Measurements from ENCODE around the gene TBXA2R. TPM values are rescaled to one million over a fixed set of nuclear protein-coding genes. Genes with fewer than 3 reads are reported as not detected.

Gene TBXA2R
- total and polyA plus RNA-seq, 8 donors = 0.37 to 2.6 (median 1.0) TPM; not detected in 3

DNA sequence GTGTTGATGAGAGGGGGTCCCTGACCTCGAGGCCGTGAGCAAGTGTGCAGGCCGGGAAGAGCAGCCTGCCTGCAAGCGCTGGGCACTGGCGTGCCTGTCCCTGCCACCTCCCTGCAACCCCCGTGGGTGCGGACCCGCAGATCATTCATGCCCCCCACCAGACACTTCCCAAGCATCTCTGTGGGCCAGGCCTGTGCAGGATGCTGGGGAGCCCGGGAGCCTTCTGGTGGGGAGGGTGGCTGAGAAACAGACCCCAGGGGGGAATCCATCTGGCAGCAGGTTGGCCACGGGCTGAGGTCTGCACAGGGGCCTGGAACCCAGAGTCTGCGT is 38.4 kb upstream of the TBXA2R start:
- Histone ChIP-seq H3K4me3 (no peak overlapping the region), H3K4me1 (peaks cover 0 to 18% (median 9%) of the 10 kb centered on the region in 4 donors), H3K27ac (no peak overlapping the region), H3K36me3 (peaks cover 30 to 93% (median 91%) of the 10 kb centered on the region in 4 donors), H3K27me3 (no peaks in the 10 kb centered on the region), H3K9me3 (no peaks in the 10 kb centered on the region)
- intact Hi-C loops (cut with DNase I; ENCODE audit: low total_unique reads) = no loop called here
- DNase-seq = no peak
- WGBS, 5 donors = 70 to 87% (median 81%) methylated on average over 6 to 11 of the region's 11 CpGs
- TF ChIP-seq, protein P1, sequence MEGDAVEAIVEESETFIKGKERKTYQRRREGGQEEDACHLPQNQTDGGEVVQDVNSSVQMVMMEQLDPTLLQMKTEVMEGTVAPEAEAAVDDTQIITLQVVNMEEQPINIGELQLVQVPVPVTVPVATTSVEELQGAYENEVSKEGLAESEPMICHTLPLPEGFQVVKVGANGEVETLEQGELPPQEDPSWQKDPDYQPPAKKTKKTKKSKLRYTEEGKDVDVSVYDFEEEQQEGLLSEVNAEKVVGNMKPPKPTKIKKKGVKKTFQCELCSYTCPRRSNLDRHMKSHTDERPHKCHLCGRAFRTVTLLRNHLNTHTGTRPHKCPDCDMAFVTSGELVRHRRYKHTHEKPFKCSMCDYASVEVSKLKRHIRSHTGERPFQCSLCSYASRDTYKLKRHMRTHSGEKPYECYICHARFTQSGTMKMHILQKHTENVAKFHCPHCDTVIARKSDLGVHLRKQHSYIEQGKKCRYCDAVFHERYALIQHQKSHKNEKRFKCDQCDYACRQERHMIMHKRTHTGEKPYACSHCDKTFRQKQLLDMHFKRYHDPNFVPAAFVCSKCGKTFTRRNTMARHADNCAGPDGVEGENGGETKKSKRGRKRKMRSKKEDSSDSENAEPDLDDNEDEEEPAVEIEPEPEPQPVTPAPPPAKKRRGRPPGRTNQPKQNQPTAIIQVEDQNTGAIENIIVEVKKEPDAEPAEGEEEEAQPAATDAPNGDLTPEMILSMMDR (IDR thresholded peaks at IDR 0.05) = no peak
- TF ChIP-seq EP300 (IDR thresholded peaks at IDR 0.05) = no peak
- no peak for TF ChIP-seq POLR2AphosphoS5 (IDR thresholded peaks at IDR 0.05)

DNA sequence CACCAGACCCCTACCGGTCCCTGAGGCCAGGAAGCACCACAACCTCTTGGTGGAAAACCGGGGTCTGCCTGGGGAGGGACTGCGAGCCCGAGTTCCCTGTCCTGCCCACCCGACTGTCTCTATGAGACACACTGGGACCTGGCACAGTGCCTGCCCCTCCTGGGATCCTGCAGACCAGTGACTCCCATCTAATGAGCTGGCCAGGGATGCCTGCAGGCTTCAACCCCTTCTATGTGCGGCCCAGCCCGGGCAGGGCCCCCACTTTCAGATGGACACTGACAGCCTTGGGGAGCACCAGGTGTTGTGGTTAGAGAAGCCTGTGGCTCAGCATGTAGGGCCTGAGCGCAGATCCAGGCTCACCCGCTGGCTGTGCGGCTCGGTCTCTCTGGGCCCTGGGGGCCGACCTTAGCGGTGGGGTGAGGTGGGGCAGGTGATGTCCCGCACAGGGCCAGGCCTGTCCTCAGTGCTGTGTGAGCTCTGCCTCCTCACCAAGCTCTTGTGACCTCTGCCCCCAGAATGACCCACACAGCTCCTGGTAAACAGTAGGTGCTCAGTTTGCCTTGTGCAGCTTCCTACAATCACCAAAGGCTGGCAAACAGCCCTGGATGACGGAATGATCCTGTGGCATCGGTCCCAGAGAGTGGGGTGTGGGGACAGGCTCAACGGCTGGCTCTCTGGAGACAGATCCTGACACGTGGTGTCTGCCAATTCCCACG is 37.8 kb upstream of the TBXA2R start:
- no peaks in the 10 kb centered on the region for H3K27me3 ChIP-seq
- peak; percentile 46 to 72 for DNase-seq
- TF ChIP-seq, protein P1 (IDR thresholded peaks at IDR 0.05) = no peak
- TF ChIP-seq POLR2A (IDR thresholded peaks at IDR 0.05) (no peak), POLR2AphosphoS5 (IDR thresholded peaks at IDR 0.05) (no peak), EP300 (IDR thresholded peaks at IDR 0.05) (no peak)
- H3K4me1 ChIP-seq = peaks cover 0 to 18% (median 7%) of the 10 kb centered on the region in 4 donors
- intact Hi-C loops (cut with DNase I; ENCODE audit: low total_unique reads) = no loop called here
- 56 to 73% (median 64%) methylated on average over 14 to 19 of the region's 19 CpGs for WGBS, 5 donors
- peaks cover 35 to 94% (median 93%) of the 10 kb centered on the region in 4 donors for H3K36me3 ChIP-seq
- no peaks in the 10 kb centered on the region for H3K9me3 ChIP-seq
- no peak overlapping the region for H3K27ac ChIP-seq
- no peak overlapping the region for H3K4me3 ChIP-seq

DNA sequence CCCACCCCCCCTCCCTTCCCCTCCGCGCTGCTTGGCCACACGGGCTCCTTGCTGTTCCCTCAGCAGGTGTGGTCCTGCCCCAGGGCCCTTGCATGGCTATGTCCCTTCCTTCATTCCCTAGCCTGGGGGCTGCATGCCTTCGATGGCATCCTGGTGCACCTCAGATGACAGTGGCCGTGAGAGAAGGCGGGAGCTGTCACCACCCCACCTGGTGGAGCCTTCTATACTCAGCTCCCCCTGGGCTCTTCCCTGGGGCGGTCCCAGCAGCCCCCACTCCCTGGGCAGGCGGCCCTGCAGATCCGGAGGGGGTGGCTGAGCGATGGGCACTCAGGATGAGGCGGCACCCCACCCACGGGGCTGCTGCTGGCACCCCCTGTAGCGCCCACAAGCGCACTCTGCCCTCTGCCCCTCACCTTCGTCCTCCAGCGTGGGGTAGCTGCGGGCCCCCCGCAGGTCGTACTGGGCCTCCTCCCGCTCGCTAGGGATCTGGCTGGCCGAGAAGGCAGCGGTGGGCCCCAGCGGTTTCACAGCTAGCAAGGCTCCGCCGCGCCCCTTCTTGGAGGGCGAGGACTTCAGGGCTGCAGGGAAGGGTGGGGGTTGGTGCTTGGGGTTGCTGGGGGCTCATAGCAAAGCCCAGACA is 37.1 kb upstream of the TBXA2R start:
- H3K27me3 ChIP-seq = no peaks in the 10 kb centered on the region
- intact Hi-C loops (cut with DNase I; ENCODE audit: low total_unique reads) = no loop called here
- no peak overlapping the region for H3K4me3 ChIP-seq
- 91 to 97% (median 96%) methylated on average over 6 to 28 of the region's 28 CpGs for WGBS, 5 donors
- H3K4me1 ChIP-seq = peaks cover 0 to 18% (median 7%) of the 10 kb centered on the region in 4 donors
- H3K27ac ChIP-seq = no peak overlapping the region
- no peak for DNase-seq
- TF ChIP-seq, protein P1 (IDR thresholded peaks at IDR 0.05) = no peak
- TF ChIP-seq EP300 (IDR thresholded peaks at IDR 0.05) = no peak
- TF ChIP-seq POLR2A (IDR thresholded peaks at IDR 0.05) = no peak
- no peak for TF ChIP-seq POLR2AphosphoS5 (IDR thresholded peaks at IDR 0.05)
- H3K9me3 ChIP-seq = no peaks in the 10 kb centered on the region
- H3K36me3 ChIP-seq = peaks cover 38 to 100% (median 99%) of the 10 kb centered on the region in 4 donors

DNA sequence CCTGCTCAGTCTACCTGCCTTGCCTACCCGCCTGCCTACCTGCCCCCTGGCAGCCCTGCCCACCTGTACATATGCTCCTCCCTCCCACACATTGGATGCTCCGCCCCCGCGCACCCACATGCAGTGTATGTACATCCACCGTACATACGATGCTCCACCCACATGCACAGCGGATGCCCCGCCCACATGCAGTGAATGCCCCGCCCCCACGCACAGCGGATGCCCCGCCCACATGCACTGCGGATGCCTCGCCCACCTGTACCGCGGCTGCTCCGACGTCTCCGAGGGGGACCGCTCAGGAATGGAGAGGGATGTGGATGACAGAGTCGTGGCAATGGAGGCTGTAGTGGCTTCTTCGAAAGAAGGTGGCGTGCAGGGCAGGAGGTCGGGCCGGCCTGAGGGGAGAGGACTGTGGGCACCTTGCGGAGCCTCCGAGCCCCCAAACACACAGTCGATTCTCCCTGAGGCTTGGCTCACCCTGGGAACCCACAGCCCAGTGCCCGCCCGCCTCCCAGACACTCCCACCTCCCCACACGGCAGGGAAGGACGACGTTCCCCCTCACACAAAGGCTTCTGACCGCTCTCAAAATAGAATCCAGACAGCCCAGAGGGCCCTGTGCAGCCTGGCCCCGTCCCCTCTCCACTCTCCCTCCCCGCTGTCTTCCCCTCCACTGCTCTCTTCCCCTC is 36.5 kb upstream of the TBXA2R start:
- no peak overlapping the region for H3K4me3 ChIP-seq
- no peaks in the 10 kb centered on the region for H3K9me3 ChIP-seq
- H3K36me3 ChIP-seq = peaks cover 44 to 100% (median 99%) of the 10 kb centered on the region in 4 donors
- WGBS, 5 donors = 89 to 94% (median 92%) methylated on average over 35 to 36 of the region's 36 CpGs
- intact Hi-C loops (cut with DNase I; ENCODE audit: low total_unique reads) = no loop called here
- DNase-seq = no peak
- H3K27me3 ChIP-seq = no peaks in the 10 kb centered on the region
- TF ChIP-seq EP300 (IDR thresholded peaks at IDR 0.05) (no peak), POLR2AphosphoS5 (IDR thresholded peaks at IDR 0.05) (no peak), POLR2A (IDR thresholded peaks at IDR 0.05) (no peak)
- TF ChIP-seq, protein P1 (IDR thresholded peaks at IDR 0.05) = no peak
- H3K4me1 ChIP-seq = peaks cover 0 to 18% (median 7%) of the 10 kb centered on the region in 4 donors
- H3K27ac ChIP-seq = no peak overlapping the region
